GM18511 (cell line): ENCODE results near the gene CPN1.

Experiments used
- ATAC-seq: cut with Tn5 transposase; IDR thresholded peaks from one replicate; pipeline ENCODE4 v1.9.1; 2021; ENCODE audit warnings: mild to moderate bottlenecking, moderate library complexity; ENCODE audit not compliant: unreplicated experiment

The CPN1 gene

GRCh38 chr10:99999319-100000108, 82.2 kb downstream of the CPN1 start:
- ATAC-seq: no peak

GRCh38 chr10:99998889-99999288, 82.8 kb downstream of the CPN1 start:
- no peak for ATAC-seq

GRCh38 chr10:99996671-99997648, 84.7 kb downstream of the CPN1 start:
- no peak for ATAC-seq

GRCh38 chr10:99995713-99996112, 86.0 kb downstream of the CPN1 start:
- ATAC-seq: no peak

GRCh38 chr10:99995269-99995668, 86.4 kb downstream of the CPN1 start:
- ATAC-seq: no peak

GRCh38 chr10:99994801-99995200, 86.9 kb downstream of the CPN1 start:
- ATAC-seq: no peak

GRCh38 chr10:99993701-99994689, 87.7 kb downstream of the CPN1 start:
- ATAC-seq: peak; percentile 96
